ENCODE results near the gene STX10. TPM values are rescaled to one million over a fixed set of nuclear protein-coding genes. Genes with fewer than 3 reads are reported as not detected.
A peak's percentile ranks its signal among the peaks of the same experiment; 100 is the strongest.

Gene STX10
- total and polyA plus RNA-seq, 9 of the 15 experiments (the other 6 are each of a cell fraction or from before 2014, with no cell fraction given) = 0.51 to 66.3 (median 31.0) TPM

- peak; percentile 85 for TF ChIP-seq ZBTB9 (CRISPR knock-in tag; IDR thresholded peaks at IDR 0.05)
- no peak for TF ChIP-seq CBX8 (IDR thresholded peaks at IDR 0.05; ENCODE audit: borderline replicate concordance, extremely low read depth, low read depth, low read length, poor library complexity, severe bottlenecking)
- TF ChIP-seq ZNF232 (CRISPR knock-in tag; IDR thresholded peaks at IDR 0.05) = no peak
- TF ChIP-seq TRIM28 (IDR thresholded peaks at IDR 0.05) = peak; percentile 22; the same call in 1 of the 2 replicates
- TF ChIP-seq SIN3B (IDR thresholded peaks at IDR 0.05; ENCODE audit: low read depth) = 0 out of 2 replicates have a peak, but pooled peaks have one; percentile 27
- peak; percentile 89 for TF ChIP-seq ZNF197 (CRISPR knock-in tag; IDR thresholded peaks at IDR 0.05; ENCODE audit: low read depth)
- TF ChIP-seq ZNF766 (CRISPR knock-in tag; conservative IDR thresholded peaks at IDR 0.05) = peak; percentile 79
- TF ChIP-seq REST (IDR thresholded peaks at IDR 0.05; ENCODE audit: borderline replicate concordance) = peak; percentile 85
- no peak; the same call in 1 of the 2 replicates for TF ChIP-seq REST (CRISPR knock-in tag; IDR thresholded peaks at IDR 0.05; ENCODE audit: low read depth)
- TF ChIP-seq ZNF592 (IDR thresholded peaks at IDR 0.05) = peak; percentile 96
- TF ChIP-seq RBM25 (IDR thresholded peaks at IDR 0.05; ENCODE audit: low read depth, low read length, severe bottlenecking) = peak; percentile 70
- TF ChIP-seq FOXA3 (CRISPR knock-in tag; conservative IDR thresholded peaks at IDR 0.05 in 1 of 2, IDR thresholded peaks at IDR 0.05 in 1 of 2) = no peak
Observed at GRCh38 chr19:13102666-13103580, 47.3 kb downstream of the STX10 start, which contains the start of gene LYL1 (continued).

Measured in K562 (cell line).